ENCODE data around the gene TLE6.
"Not testable (repeated sequence)": the region's sequence is repeated elsewhere in the genome, so short reads cannot be mapped to it uniquely, and the experiment has no call there.

The TLE6 gene

GRCh38 chr19:2977001-2977745, at the start of gene TLE6:
Gene TLE6, plus strand, starts transcription at chr19:2977564. Its CDS starts 670 bp downstream, at chr19:2978234.
- in situ Hi-C loops (cut with MboI; ENCODE audit: low sequenced_read_pairs), result no loop called here

- in situ Hi-C loops (cut with MboI; ENCODE audit: low sequenced_read_pairs), result no loop called here
Measured at GRCh38 chr19:2933490-2933910, 43.9 kb upstream of the TLE6 start.

GRCh38 chr19:2935863-2936262, 41.5 kb upstream of the TLE6 start:
- in situ Hi-C loops (cut with MboI; ENCODE audit: low sequenced_read_pairs), result not testable (repeated sequence)

GRCh38 chr19:2942928-2943640, 34.3 kb upstream of the TLE6 start:
- in situ Hi-C loops (cut with MboI; ENCODE audit: low sequenced_read_pairs), result no loop called here

GRCh38 chr19:2944403-2944774, 33.0 kb upstream of the TLE6 start:
- in situ Hi-C loops (cut with MboI; ENCODE audit: low sequenced_read_pairs), result no loop called here

GRCh38 chr19:2944775-2945574, 32.4 kb upstream of the TLE6 start, which contains the start of gene ZNF77:
Gene ZNF77, minus strand, starts transcription at chr19:2944971. Its CDS starts 131 bp downstream, at chr19:2944840.
- in situ Hi-C loops (cut with MboI; ENCODE audit: low sequenced_read_pairs), result no loop called here

GRCh38 chr19:2945575-2946184, 31.7 kb upstream of the TLE6 start:
- in situ Hi-C loops (cut with MboI; ENCODE audit: low sequenced_read_pairs), result no loop called here

- in situ Hi-C loops (cut with MboI; ENCODE audit: low sequenced_read_pairs), result loop anchor here (10.0 to 25.0 kb wide), 2 partner anchors 165 to 537 kb away; partner anchors contain the start of genes SMIM24 and SMIM44
Measured at GRCh38 chr19:2949939-2950285, 27.5 kb upstream of the TLE6 start.

GRCh38 chr19:2950286-2951124, 26.9 kb upstream of the TLE6 start:
- in situ Hi-C loops (cut with MboI; ENCODE audit: low sequenced_read_pairs), result loop anchor here (10.0 to 25.0 kb wide), 2 partner anchors 164 to 537 kb away; partner anchors contain the start of genes SMIM24 and SMIM44

GRCh38 chr19:2952953-2953481, 24.3 kb upstream of the TLE6 start:
- in situ Hi-C loops (cut with MboI; ENCODE audit: low sequenced_read_pairs), result loop anchor here (10.0 to 25.0 kb wide), 2 partner anchors 162 to 534 kb away; partner anchors contain the start of genes SMIM24 and SMIM44

GRCh38 chr19:2957160-2957559, 20.2 kb upstream of the TLE6 start:
- in situ Hi-C loops (cut with MboI; ENCODE audit: low sequenced_read_pairs), result loop anchor here (10.0 to 25.0 kb wide), 2 partner anchors 158 to 530 kb away; partner anchors contain the start of genes SMIM24 and SMIM44

- in situ Hi-C loops (cut with MboI; ENCODE audit: low sequenced_read_pairs), result loop anchor here (25.0 kb wide), 1 partner anchor 527 kb away; the partner anchor contains the start of genes SMIM24 and SMIM44
Measured at GRCh38 chr19:2960120-2960519, 17.2 kb upstream of the TLE6 start.

GRCh38 chr19:2962018-2962670, 15.2 kb upstream of the TLE6 start:
- in situ Hi-C loops (cut with MboI; ENCODE audit: low sequenced_read_pairs), result loop anchor here (25.0 kb wide), 1 partner anchor 525 kb away; the partner anchor contains the start of genes SMIM24 and SMIM44

GRCh38 chr19:2963122-2963521, 14.2 kb upstream of the TLE6 start:
- in situ Hi-C loops (cut with MboI; ENCODE audit: low sequenced_read_pairs), result loop anchor here (25.0 kb wide), 1 partner anchor 524 kb away; the partner anchor contains the start of genes SMIM24 and SMIM44

- in situ Hi-C loops (cut with MboI; ENCODE audit: low sequenced_read_pairs), result loop anchor here (25.0 kb wide), 1 partner anchor 524 kb away; the partner anchor contains the start of genes SMIM24 and SMIM44
Measured at GRCh38 chr19:2963631-2964030, 13.7 kb upstream of the TLE6 start.

- in situ Hi-C loops (cut with MboI; ENCODE audit: low sequenced_read_pairs), result loop anchor here (25.0 kb wide), 1 partner anchor 522 kb away; the partner anchor contains the start of genes SMIM24 and SMIM44
Measured at GRCh38 chr19:2964874-2965273, 12.5 kb upstream of the TLE6 start.

GRCh38 chr19:2967972-2968371, 9.4 kb upstream of the TLE6 start:
- in situ Hi-C loops (cut with MboI; ENCODE audit: low sequenced_read_pairs), result loop anchor here (25.0 kb wide), 1 partner anchor 519 kb away; the partner anchor contains the start of genes SMIM24 and SMIM44

- in situ Hi-C loops (cut with MboI; ENCODE audit: low sequenced_read_pairs), result loop anchor here (25.0 kb wide), 1 partner anchor 518 kb away; the partner anchor contains the start of genes SMIM24 and SMIM44
Measured at GRCh38 chr19:2969104-2969504, 8.3 kb upstream of the TLE6 start.

Measured in HL-60/S4 (cell line).